ENCODE data around the gene UBP1.
"Not testable (repeated sequence)": the region's sequence is repeated elsewhere in the genome, so short reads cannot be mapped to it uniquely, and the experiment has no call there.

UBP1 gene

GRCh38 chr3:33440328-33441224 lies at the start of gene UBP1:
TSS of gene UBP1 (minus strand) at chr3:33440405. CDS start at chr3:33439848, 557 bp downstream.
- DNase-seq (ENCODE audit: low read depth, low spot score), result peak; percentile 100

- DNase-seq (ENCODE audit: low read depth, low spot score), result no peak
These were observed 48.5 kb upstream of the UBP1 start for GRCh38 chr3:33488683-33489082.

- no peak for DNase-seq (ENCODE audit: low read depth, low spot score)
These were observed 48.0 kb upstream of the UBP1 start for GRCh38 chr3:33488246-33488645.

GRCh38 chr3:33482111-33482521 lies 41.9 kb upstream of the UBP1 start:
- no peak for DNase-seq (ENCODE audit: low read depth, low spot score)

GRCh38 chr3:33474896-33475295 lies 34.7 kb upstream of the UBP1 start:
- no peak for DNase-seq (ENCODE audit: low read depth, low spot score)

- no peak for DNase-seq (ENCODE audit: low read depth, low spot score)
These were observed 33.6 kb upstream of the UBP1 start for GRCh38 chr3:33473813-33474212.

- DNase-seq (ENCODE audit: low read depth, low spot score), result no peak
These were observed 27.6 kb upstream of the UBP1 start for GRCh38 chr3:33467786-33468185.

- DNase-seq (ENCODE audit: low read depth, low spot score), result no peak
These were observed 20.9 kb upstream of the UBP1 start for GRCh38 chr3:33461097-33461496.

- DNase-seq (ENCODE audit: low read depth, low spot score), result not testable (repeated sequence)
These were observed 19.4 kb upstream of the UBP1 start for GRCh38 chr3:33459577-33459976.

- no peak for DNase-seq (ENCODE audit: low read depth, low spot score)
These were observed 18.2 kb upstream of the UBP1 start for GRCh38 chr3:33458446-33458845.

GRCh38 chr3:33456756-33457155 lies 16.6 kb upstream of the UBP1 start:
- no peak for DNase-seq (ENCODE audit: low read depth, low spot score)

GRCh38 chr3:33453331-33453761 lies 13.1 kb upstream of the UBP1 start:
- DNase-seq (ENCODE audit: low read depth, low spot score), result no peak

GRCh38 chr3:33451994-33452393 lies 11.8 kb upstream of the UBP1 start:
- DNase-seq (ENCODE audit: low read depth, low spot score), result not testable (repeated sequence)

GRCh38 chr3:33447958-33448357 lies 7.8 kb upstream of the UBP1 start:
- DNase-seq (ENCODE audit: low read depth, low spot score), result no peak

GRCh38 chr3:33447256-33447625 lies 7.0 kb upstream of the UBP1 start:
- not testable (repeated sequence) for DNase-seq (ENCODE audit: low read depth, low spot score)

GRCh38 chr3:33442190-33442589 lies 2.0 kb upstream of the UBP1 start:
- no peak for DNase-seq (ENCODE audit: low read depth, low spot score)

- DNase-seq (ENCODE audit: low read depth, low spot score), result no peak
These were observed 1.2 kb upstream of the UBP1 start for GRCh38 chr3:33441225-33441976.

- DNase-seq (ENCODE audit: low read depth, low spot score), result no peak
These were observed 468 bp downstream of the UBP1 start for GRCh38 chr3:33439546-33440327.

- no peak for DNase-seq (ENCODE audit: low read depth, low spot score)
These were observed 1.2 kb downstream of the UBP1 start for GRCh38 chr3:33438881-33439545.

- DNase-seq (ENCODE audit: low read depth, low spot score), result no peak
These were observed 1.9 kb downstream of the UBP1 start for GRCh38 chr3:33438284-33438668.

- no peak for DNase-seq (ENCODE audit: low read depth, low spot score)
These were observed 2.5 kb downstream of the UBP1 start for GRCh38 chr3:33437556-33438283.
